Central memory CD8-positive, alpha-beta T cell (primary cell): ENCODE data around the gene DCAKD.

Experiments
- ATAC-seq: fragments of 150-1000 bp; cut with Tn5 transposase; replicated peaks from 2 replicates; pipeline ENCODE4 v1.10.0; 2022; ENCODE audit warnings: mild to moderate bottlenecking, moderate FRiP score, moderate number of reproducible peaks; ENCODE audit not compliant: poor library complexity, severe bottlenecking; ENCODE audit errors: extremely low read depth
- DNase-seq, 2 donors: peaks; one replicate each; pipeline ENCODE4 v3.0.0; 2021; ENCODE audit warnings: low spot score in 2 of 2
- H3K27ac Mint-ChIP-seq: one replicate; pipeline ENCODE4 v1.8.0; 2022; ENCODE audit warnings: low read depth, mild to moderate bottlenecking, moderate library complexity, mixed read lengths
- H3K27me3 Mint-ChIP-seq: one replicate; pipeline ENCODE4 v1.8.0; 2022; ENCODE audit warnings: mixed read lengths
- H3K36me3 Mint-ChIP-seq: one replicate; pipeline ENCODE4 v1.8.0; 2022; ENCODE audit warnings: mild to moderate bottlenecking, moderate library complexity, mixed read lengths; ENCODE audit not compliant: insufficient read depth
- H3K4me1 Mint-ChIP-seq: one replicate; pipeline ENCODE4 v1.8.0; 2022; ENCODE audit warnings: mixed read lengths
- H3K4me3 Mint-ChIP-seq: one replicate; pipeline ENCODE4 v1.8.0; 2022; ENCODE audit warnings: mild to moderate bottlenecking, moderate library complexity, mixed read lengths
- H3K9me3 Mint-ChIP-seq: one replicate; pipeline ENCODE4 v1.8.0; 2022; ENCODE audit warnings: mixed read lengths

The DCAKD gene

GRCh38 chr17:45018848-45019711, 32.4 kb downstream of the DCAKD start:
- H3K36me3 Mint-ChIP-seq = peaks cover 6% of the 10 kb centered on the region
- no peaks in the 10 kb centered on the region for H3K9me3 Mint-ChIP-seq
- DNase-seq (no peak), ATAC-seq (peak; percentile 56)
- H3K27ac Mint-ChIP-seq = peak overlapping the region; percentile 76
- peaks cover 53% of the 10 kb centered on the region for H3K27me3 Mint-ChIP-seq
- peak overlapping the region; percentile 85 for H3K4me3 Mint-ChIP-seq
- peaks cover 26% of the 10 kb centered on the region for H3K4me1 Mint-ChIP-seq

- no peak for DNase-seq
- Mint-ChIP-seq H3K27me3 (peaks cover 53% of the 10 kb centered on the region), H3K4me3 (peak overlapping the region; percentile 85), H3K27ac (peak overlapping the region; percentile 76), H3K4me1 (peaks cover 26% of the 10 kb centered on the region), H3K9me3 (no peaks in the 10 kb centered on the region), H3K36me3 (peaks cover 6% of the 10 kb centered on the region)
- no peak for ATAC-seq
Observed at GRCh38 chr17:45018514-45018847, 33.0 kb downstream of the DCAKD start.

GRCh38 chr17:45016823-45017222, 34.6 kb downstream of the DCAKD start:
- Mint-ChIP-seq H3K27ac (no peak overlapping the region), H3K36me3 (peaks cover 6% of the 10 kb centered on the region), H3K27me3 (peaks cover 53% of the 10 kb centered on the region), H3K9me3 (no peaks in the 10 kb centered on the region), H3K4me3 (no peak overlapping the region), H3K4me1 (peaks cover 26% of the 10 kb centered on the region)
- ATAC-seq = no peak
- DNase-seq = no peak

GRCh38 chr17:45016237-45016636, 35.2 kb downstream of the DCAKD start:
- DNase-seq = no peak
- Mint-ChIP-seq H3K9me3 (no peaks in the 10 kb centered on the region), H3K36me3 (peaks cover 6% of the 10 kb centered on the region), H3K27me3 (peaks cover 49% of the 10 kb centered on the region), H3K27ac (no peak overlapping the region), H3K4me3 (no peak overlapping the region), H3K4me1 (peaks cover 23% of the 10 kb centered on the region)
- no peak for ATAC-seq

- ATAC-seq = no peak
- Mint-ChIP-seq H3K36me3 (peaks cover 3% of the 10 kb centered on the region), H3K4me1 (peaks cover under 1% of the 10 kb centered on the region), H3K9me3 (no peaks in the 10 kb centered on the region), H3K4me3 (no peak overlapping the region), H3K27me3 (peaks cover 39% of the 10 kb centered on the region), H3K27ac (no peak overlapping the region)
- no peak for DNase-seq
Observed at GRCh38 chr17:45013021-45013997, 38.1 kb downstream of the DCAKD start.

- Mint-ChIP-seq H3K27me3 (peaks cover 46% of the 10 kb centered on the region), H3K4me1 (no peaks in the 10 kb centered on the region), H3K9me3 (no peaks in the 10 kb centered on the region), H3K4me3 (no peak overlapping the region), H3K36me3 (peaks cover 3% of the 10 kb centered on the region), H3K27ac (no peak overlapping the region)
- no peak for DNase-seq
- ATAC-seq = no peak
Observed at GRCh38 chr17:45011767-45012166, 39.7 kb downstream of the DCAKD start.

GRCh38 chr17:45009676-45010467, 41.6 kb downstream of the DCAKD start:
- DNase-seq = no peak
- Mint-ChIP-seq H3K4me1 (no peaks in the 10 kb centered on the region), H3K4me3 (no peak overlapping the region), H3K27me3 (peaks cover 35% of the 10 kb centered on the region), H3K36me3 (peaks cover 3% of the 10 kb centered on the region), H3K9me3 (no peaks in the 10 kb centered on the region), H3K27ac (no peak overlapping the region)
- ATAC-seq = no peak

GRCh38 chr17:45008216-45008615, 43.2 kb downstream of the DCAKD start:
- DNase-seq (no peak), ATAC-seq (no peak)
- Mint-ChIP-seq H3K36me3 (peaks cover 3% of the 10 kb centered on the region), H3K9me3 (no peaks in the 10 kb centered on the region), H3K4me1 (no peaks in the 10 kb centered on the region), H3K4me3 (no peak overlapping the region), H3K27me3 (peaks cover 35% of the 10 kb centered on the region), H3K27ac (no peak overlapping the region)

- Mint-ChIP-seq H3K4me3 (no peak overlapping the region), H3K27ac (no peak overlapping the region)
Observed at GRCh38 chr17:45006927-45007461, 44.4 kb downstream of the DCAKD start.

GRCh38 chr17:45005700-45006099, 45.7 kb downstream of the DCAKD start:
- Mint-ChIP-seq H3K4me3 (no peak overlapping the region), H3K4me1 (no peaks in the 10 kb centered on the region), H3K27ac (no peak overlapping the region), H3K27me3 (peaks cover 43% of the 10 kb centered on the region), H3K36me3 (peaks cover 3% of the 10 kb centered on the region), H3K9me3 (no peaks in the 10 kb centered on the region)
- DNase-seq (no peak), ATAC-seq (no peak)

More at GRCh38 chr17:45006927-45007461, 44.4 kb downstream of the DCAKD start:
- no peaks in the 10 kb centered on the region for H3K4me1 Mint-ChIP-seq
- no peak for DNase-seq
- no peak for ATAC-seq
- no peaks in the 10 kb centered on the region for H3K9me3 Mint-ChIP-seq
- H3K36me3 Mint-ChIP-seq = peaks cover 3% of the 10 kb centered on the region
- H3K27me3 Mint-ChIP-seq = peaks cover 35% of the 10 kb centered on the region

- no peaks in the 10 kb centered on the region for H3K36me3 Mint-ChIP-seq
- no peak overlapping the region for H3K4me3 Mint-ChIP-seq
- peaks cover 35% of the 10 kb centered on the region for H3K27me3 Mint-ChIP-seq
- no peak overlapping the region for H3K27ac Mint-ChIP-seq
- DNase-seq (no peak), ATAC-seq (no peak)
- peaks cover 1% of the 10 kb centered on the region for H3K9me3 Mint-ChIP-seq
- no peaks in the 10 kb centered on the region for H3K4me1 Mint-ChIP-seq
Observed at GRCh38 chr17:45004388-45004787, 47.0 kb downstream of the DCAKD start.

GRCh38 chr17:45003877-45004276, 47.6 kb downstream of the DCAKD start:
- no peak overlapping the region for H3K4me3 Mint-ChIP-seq
- H3K27ac Mint-ChIP-seq = no peak overlapping the region
- no peak for DNase-seq
- no peaks in the 10 kb centered on the region for H3K4me1 Mint-ChIP-seq
- ATAC-seq = no peak
- no peaks in the 10 kb centered on the region for H3K36me3 Mint-ChIP-seq
- H3K9me3 Mint-ChIP-seq = peaks cover 6% of the 10 kb centered on the region
- peaks cover 36% of the 10 kb centered on the region for H3K27me3 Mint-ChIP-seq
